ENCODE results near the gene AP4S1. TPM values are rescaled to one million over a fixed set of nuclear protein-coding genes. Genes with fewer than 3 reads are reported as not detected.
A peak's percentile ranks its signal among the peaks of the same experiment; 100 is the strongest.
"Not testable (repeated sequence)": the region's sequence is repeated elsewhere in the genome, so short reads cannot be mapped to it uniquely, and the experiment has no call there.

The AP4S1 gene
- total RNA-seq, 1 donor from 2014 or later, result 12.9 TPM

GRCh38 chr14:31057701-31058364 is 32.4 kb downstream of the AP4S1 start:
- no peak for DNase-seq (ENCODE audit: low spot score, unreplicated experiment)
- no peaks in the 10 kb centered on the region for H3K36me3 Mint-ChIP-seq (ENCODE audit: insufficient read depth)
- no peak overlapping the region for H3K4me3 Mint-ChIP-seq (ENCODE audit: low read depth)
- peaks cover 11% of the 10 kb centered on the region for H3K4me1 Mint-ChIP-seq (ENCODE audit: low read depth)
- no peak for TF ChIP-seq CTCF (IDR thresholded peaks at IDR 0.05; ENCODE audit: unreplicated experiment)
- peak overlapping the region; percentile 15 for H3K27ac Mint-ChIP-seq
- no peaks in the 10 kb centered on the region for H3K9me3 Mint-ChIP-seq (ENCODE audit: low read depth)
- no peaks in the 10 kb centered on the region for H3K27me3 Mint-ChIP-seq

GRCh38 chr14:31059152-31059924 is 33.9 kb downstream of the AP4S1 start:
- no peak for TF ChIP-seq CTCF (IDR thresholded peaks at IDR 0.05; ENCODE audit: unreplicated experiment)

GRCh38 chr14:31060253-31060875 is 34.9 kb downstream of the AP4S1 start:
- DNase-seq (ENCODE audit: low spot score, unreplicated experiment), result no peak
- H3K4me1 Mint-ChIP-seq (ENCODE audit: low read depth), result peaks cover 11% of the 10 kb centered on the region
- no peaks in the 10 kb centered on the region for H3K36me3 Mint-ChIP-seq (ENCODE audit: insufficient read depth)
- no peak for TF ChIP-seq CTCF (IDR thresholded peaks at IDR 0.05; ENCODE audit: unreplicated experiment)
- no peaks in the 10 kb centered on the region for H3K27me3 Mint-ChIP-seq
- no peak overlapping the region for H3K27ac Mint-ChIP-seq
- no peaks in the 10 kb centered on the region for H3K9me3 Mint-ChIP-seq (ENCODE audit: low read depth)
- no peak overlapping the region for H3K4me3 Mint-ChIP-seq (ENCODE audit: low read depth)

More at GRCh38 chr14:31059152-31059924, 33.9 kb downstream of the AP4S1 start:
- Mint-ChIP-seq H3K27me3 (no peaks in the 10 kb centered on the region), H3K27ac (no peak overlapping the region), H3K9me3 (ENCODE audit: low read depth) (no peaks in the 10 kb centered on the region), H3K4me1 (ENCODE audit: low read depth) (peaks cover 11% of the 10 kb centered on the region), H3K36me3 (ENCODE audit: insufficient read depth) (no peaks in the 10 kb centered on the region), H3K4me3 (ENCODE audit: low read depth) (no peak overlapping the region)
- DNase-seq (ENCODE audit: low spot score, unreplicated experiment), result no peak

- DNase-seq (ENCODE audit: low spot score, unreplicated experiment); H3K27ac Mint-ChIP-seq; H3K9me3 Mint-ChIP-seq (ENCODE audit: low read depth); H3K36me3 Mint-ChIP-seq (ENCODE audit: insufficient read depth); H3K27me3 Mint-ChIP-seq; H3K4me3 Mint-ChIP-seq (ENCODE audit: low read depth): not testable (repeated sequence)
- H3K4me1 Mint-ChIP-seq (ENCODE audit: low read depth), result peaks cover 11% of the 10 kb centered on the region
These were observed 37.5 kb downstream of the AP4S1 start for GRCh38 chr14:31062908-31063307.

GRCh38 chr14:31068235-31068634 is 42.8 kb downstream of the AP4S1 start:
- TF ChIP-seq CTCF (IDR thresholded peaks at IDR 0.05; ENCODE audit: unreplicated experiment), result no peak
- Mint-ChIP-seq H3K36me3 (ENCODE audit: insufficient read depth) (peaks cover 8% of the 10 kb centered on the region), H3K27ac (peak overlapping the region; percentile 73), H3K4me3 (ENCODE audit: low read depth) (no peak overlapping the region), H3K9me3 (ENCODE audit: low read depth) (no peaks in the 10 kb centered on the region), H3K4me1 (ENCODE audit: low read depth) (peaks cover 2% of the 10 kb centered on the region), H3K27me3 (no peaks in the 10 kb centered on the region)
- DNase-seq (ENCODE audit: low spot score, unreplicated experiment), result no peak

All from progenitor cell of endocrine pancreas (in vitro differentiated cells).